ENCODE results near the gene B3GALT6.

DNA sequence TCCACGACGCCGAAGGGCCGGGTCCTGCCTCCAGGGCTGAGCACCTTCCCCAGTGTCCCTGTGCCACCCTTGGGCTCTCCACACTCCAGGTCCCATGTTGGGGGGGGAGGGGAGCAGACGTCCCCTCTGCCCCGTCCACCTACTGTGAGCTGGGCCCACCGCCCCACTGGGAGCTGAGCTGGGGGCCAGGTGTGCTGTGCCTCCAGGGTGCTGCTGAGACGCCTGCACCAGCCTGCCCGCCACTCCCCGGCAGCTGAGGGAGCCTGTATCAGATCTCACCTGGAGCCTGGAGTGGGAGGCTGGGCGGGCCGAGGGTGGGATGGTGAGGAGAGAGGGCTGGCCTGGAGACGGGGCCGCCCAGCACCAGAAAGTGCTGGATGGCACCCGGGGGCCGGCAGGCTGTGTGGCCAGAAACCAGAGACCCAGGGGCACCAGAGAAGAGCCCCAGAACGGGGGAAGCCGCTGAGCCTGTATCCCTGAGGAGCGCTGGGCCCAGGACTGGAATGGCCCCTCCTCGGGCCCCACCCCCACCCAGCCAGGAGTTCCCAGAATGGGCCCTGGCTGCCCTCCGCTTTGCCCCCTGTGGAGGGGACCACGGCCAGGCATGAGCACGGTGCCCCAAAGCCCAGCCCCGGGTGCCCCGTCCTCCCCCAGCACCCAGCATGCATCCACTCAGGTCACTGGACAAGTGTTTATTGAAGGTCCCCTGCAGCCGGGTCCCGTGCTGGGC is 29.0 kb upstream of the B3GALT6 start:
- TF ChIP-seq CTCF (IDR thresholded peaks at IDR 0.05; ENCODE audit: low read depth, low read length) (no peak), MAX (IDR thresholded peaks at IDR 0.05; ENCODE audit: low read depth, low read length) (no peak)
